OCI-LY3 (cell line): ENCODE results near the gene FYN.

Source experiments
- H2AFZ ChIP-seq: fragments of 200-600, 300-600 bp; shearing (Covaris generic); 2 replicates; pipeline ENCODE4 v1.6.0; 2014; ENCODE audit warnings: antibody characterized with exemption, low read depth, low read length
- H3K27ac ChIP-seq: fragments of 200-600, 300-600 bp; sonication (generic); 2 replicates; pipeline ENCODE4 v1.5.1; 2014; ENCODE audit warnings: mild to moderate bottlenecking, low read length, moderate library complexity, mixed read lengths
- H3K27me3 ChIP-seq: fragments of 200-600, 300-600 bp; sonication (generic); 2 replicates; pipeline ENCODE4 v1.6.1; 2014; ENCODE audit warnings: low read depth, low read length, mixed read lengths
- H3K36me3 ChIP-seq: fragments of 200-600, 300-600 bp; sonication (generic); replicated peaks from 2 replicates; pipeline ENCODE3; 2014; ENCODE audit warnings: low read depth, low read length, mixed read lengths
- H3K4me1 ChIP-seq: fragments of 300-600, 200-600 bp; sonication (generic); 2 replicates; pipeline ENCODE4 v1.6.1; 2014; ENCODE audit warnings: low read length, mixed read lengths
- H3K4me2 ChIP-seq: fragments of 200-600, 300-600 bp; sonication (generic); 2 replicates; pipeline ENCODE4 v1.6.1; 2014; ENCODE audit warnings: low read length, mixed read lengths
- H3K4me3 ChIP-seq: fragments of 300-600, 200-600 bp; sonication (generic); 2 replicates; pipeline ENCODE4 v1.5.1; 2014; ENCODE audit warnings: antibody characterized with exemption, mild to moderate bottlenecking, low read length, moderate library complexity
- H3K79me2 ChIP-seq: fragments of 300-600, 200-600 bp; shearing (Covaris generic); 2 replicates; pipeline ENCODE4 v1.6.1; 2014; ENCODE audit warnings: mild to moderate bottlenecking, low read length, mixed read lengths
- H3K9ac ChIP-seq: fragments of 300-600, 200-600 bp; shearing (Covaris generic); 2 replicates; pipeline ENCODE4 v1.6.0; 2014; ENCODE audit warnings: mild to moderate bottlenecking, low read length, moderate library complexity
- H3K9me3 ChIP-seq: fragments of 200-600, 300-600 bp; shearing (Covaris generic); 2 replicates; pipeline ENCODE4 v1.6.1; 2014; ENCODE audit warnings: low read length, mixed read lengths; ENCODE audit not compliant: insufficient read depth
- H4K20me1 ChIP-seq: fragments of 200-600, 300-600 bp; sonication (generic); 2 replicates; pipeline ENCODE4 v1.6.1; 2016; ENCODE audit warnings: low read length, mixed read lengths; ENCODE audit not compliant: insufficient read depth
- CTCF ChIP-seq: fragments of 200-600, 300-600 bp; sonication (generic); IDR thresholded peaks from 2 replicates; pipeline ENCODE4 v1.5.1; 2014; ENCODE audit warnings: antibody characterized with exemption, low read length, low read depth
- EZH2phosphoT487 ChIP-seq: fragments of 200-600 bp; shearing (Covaris generic); IDR thresholded peaks from 2 replicates; pipeline ENCODE4 v1.6.1; 2018; ENCODE audit warnings: antibody characterized with exemption, mixed run types, low read depth

FYN gene

GRCh38 chr6:111725446-111726112, 147.7 kb downstream of the FYN start:
- H4K20me1 ChIP-seq: no peaks in the 10 kb centered on the region
- H3K4me2 ChIP-seq: no peak overlapping the region
- no peak overlapping the region for H3K4me3 ChIP-seq
- TF ChIP-seq EZH2phosphoT487 (no peak), CTCF (no peak)
- no peak overlapping the region for H3K9ac ChIP-seq
- H3K79me2 ChIP-seq: no peaks in the 10 kb centered on the region
- H3K36me3 ChIP-seq: no peaks in the 10 kb centered on the region
- no peak overlapping the region for H2AFZ ChIP-seq
- H3K27ac ChIP-seq: no peak overlapping the region
- H3K27me3 ChIP-seq: peaks cover 11% of the 10 kb centered on the region
- H3K4me1 ChIP-seq: peaks cover 11% of the 10 kb centered on the region
- no peaks in the 10 kb centered on the region for H3K9me3 ChIP-seq

- Histone ChIP-seq H2AFZ (no peak overlapping the region), H3K9ac (no peak overlapping the region), H3K36me3 (no peaks in the 10 kb centered on the region), H4K20me1 (no peaks in the 10 kb centered on the region), H3K4me3 (no peak overlapping the region), H3K4me2 (peak overlapping the region; percentile 23), H3K79me2 (no peaks in the 10 kb centered on the region), H3K27ac (no peak overlapping the region), H3K4me1 (peaks cover 11% of the 10 kb centered on the region), H3K27me3 (peaks cover 11% of the 10 kb centered on the region), H3K9me3 (no peaks in the 10 kb centered on the region)
- TF ChIP-seq EZH2phosphoT487: no peak
- no peak for TF ChIP-seq CTCF
These were observed 148.7 kb downstream of the FYN start for GRCh38 chr6:111724505-111724904.

GRCh38 chr6:111724039-111724438, 149.2 kb downstream of the FYN start:
- Histone ChIP-seq H3K36me3 (no peaks in the 10 kb centered on the region), H3K27ac (no peak overlapping the region), H3K4me2 (peak overlapping the region; percentile 23), H3K4me3 (no peak overlapping the region), H3K79me2 (no peaks in the 10 kb centered on the region), H3K27me3 (peaks cover 11% of the 10 kb centered on the region), H3K9ac (no peak overlapping the region), H3K4me1 (peaks cover 11% of the 10 kb centered on the region), H3K9me3 (no peaks in the 10 kb centered on the region), H4K20me1 (no peaks in the 10 kb centered on the region), H2AFZ (no peak overlapping the region)
- TF ChIP-seq CTCF (no peak), EZH2phosphoT487 (no peak)

GRCh38 chr6:111723412-111723970, 149.8 kb downstream of the FYN start:
- H3K9me3 ChIP-seq: no peaks in the 10 kb centered on the region
- peaks cover 11% of the 10 kb centered on the region for H3K4me1 ChIP-seq
- peaks cover 11% of the 10 kb centered on the region for H3K27me3 ChIP-seq
- H3K27ac ChIP-seq: no peak overlapping the region
- H3K4me3 ChIP-seq: no peak overlapping the region
- no peaks in the 10 kb centered on the region for H3K79me2 ChIP-seq
- no peak overlapping the region for H3K9ac ChIP-seq
- H3K36me3 ChIP-seq: no peaks in the 10 kb centered on the region
- no peaks in the 10 kb centered on the region for H4K20me1 ChIP-seq
- no peak overlapping the region for H2AFZ ChIP-seq
- no peak for TF ChIP-seq EZH2phosphoT487
- no peak for TF ChIP-seq CTCF
- H3K4me2 ChIP-seq: no peak overlapping the region
